ENCODE measurements around the gene ASTN2.

ASTN2 gene

DNA sequence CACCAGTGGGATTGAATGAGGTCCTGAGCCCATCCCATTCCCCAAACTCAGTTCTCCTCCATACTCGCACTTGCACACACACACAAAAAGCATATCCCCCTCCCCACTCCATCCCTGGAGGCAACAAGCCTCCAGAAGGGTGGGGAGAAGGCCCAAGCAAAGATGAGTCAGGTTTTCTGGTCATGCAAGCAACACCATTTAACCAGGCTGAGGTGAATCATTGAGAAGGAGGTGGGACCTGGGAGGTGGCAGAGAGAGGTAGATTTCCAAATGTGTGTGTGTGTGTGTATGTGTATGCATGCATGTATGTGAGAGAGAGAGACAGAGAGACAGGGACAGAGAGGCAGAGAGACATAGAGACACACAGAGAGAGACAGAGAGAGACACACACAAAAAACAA lies 913.0 kb downstream of the ASTN2 start:
- CTCF ChIA-PET: no interaction called here
- POLR2A ChIA-PET: no interaction called here
- TF ChIP-seq, protein P1, sequence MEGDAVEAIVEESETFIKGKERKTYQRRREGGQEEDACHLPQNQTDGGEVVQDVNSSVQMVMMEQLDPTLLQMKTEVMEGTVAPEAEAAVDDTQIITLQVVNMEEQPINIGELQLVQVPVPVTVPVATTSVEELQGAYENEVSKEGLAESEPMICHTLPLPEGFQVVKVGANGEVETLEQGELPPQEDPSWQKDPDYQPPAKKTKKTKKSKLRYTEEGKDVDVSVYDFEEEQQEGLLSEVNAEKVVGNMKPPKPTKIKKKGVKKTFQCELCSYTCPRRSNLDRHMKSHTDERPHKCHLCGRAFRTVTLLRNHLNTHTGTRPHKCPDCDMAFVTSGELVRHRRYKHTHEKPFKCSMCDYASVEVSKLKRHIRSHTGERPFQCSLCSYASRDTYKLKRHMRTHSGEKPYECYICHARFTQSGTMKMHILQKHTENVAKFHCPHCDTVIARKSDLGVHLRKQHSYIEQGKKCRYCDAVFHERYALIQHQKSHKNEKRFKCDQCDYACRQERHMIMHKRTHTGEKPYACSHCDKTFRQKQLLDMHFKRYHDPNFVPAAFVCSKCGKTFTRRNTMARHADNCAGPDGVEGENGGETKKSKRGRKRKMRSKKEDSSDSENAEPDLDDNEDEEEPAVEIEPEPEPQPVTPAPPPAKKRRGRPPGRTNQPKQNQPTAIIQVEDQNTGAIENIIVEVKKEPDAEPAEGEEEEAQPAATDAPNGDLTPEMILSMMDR (IDR thresholded peaks at IDR 0.05; ENCODE audit: control extremely low read depth, extremely low read depth, low read depth, missing control alignments): no peak
- no peak for DNase-seq (ENCODE audit: extremely low spot score)

DNA sequence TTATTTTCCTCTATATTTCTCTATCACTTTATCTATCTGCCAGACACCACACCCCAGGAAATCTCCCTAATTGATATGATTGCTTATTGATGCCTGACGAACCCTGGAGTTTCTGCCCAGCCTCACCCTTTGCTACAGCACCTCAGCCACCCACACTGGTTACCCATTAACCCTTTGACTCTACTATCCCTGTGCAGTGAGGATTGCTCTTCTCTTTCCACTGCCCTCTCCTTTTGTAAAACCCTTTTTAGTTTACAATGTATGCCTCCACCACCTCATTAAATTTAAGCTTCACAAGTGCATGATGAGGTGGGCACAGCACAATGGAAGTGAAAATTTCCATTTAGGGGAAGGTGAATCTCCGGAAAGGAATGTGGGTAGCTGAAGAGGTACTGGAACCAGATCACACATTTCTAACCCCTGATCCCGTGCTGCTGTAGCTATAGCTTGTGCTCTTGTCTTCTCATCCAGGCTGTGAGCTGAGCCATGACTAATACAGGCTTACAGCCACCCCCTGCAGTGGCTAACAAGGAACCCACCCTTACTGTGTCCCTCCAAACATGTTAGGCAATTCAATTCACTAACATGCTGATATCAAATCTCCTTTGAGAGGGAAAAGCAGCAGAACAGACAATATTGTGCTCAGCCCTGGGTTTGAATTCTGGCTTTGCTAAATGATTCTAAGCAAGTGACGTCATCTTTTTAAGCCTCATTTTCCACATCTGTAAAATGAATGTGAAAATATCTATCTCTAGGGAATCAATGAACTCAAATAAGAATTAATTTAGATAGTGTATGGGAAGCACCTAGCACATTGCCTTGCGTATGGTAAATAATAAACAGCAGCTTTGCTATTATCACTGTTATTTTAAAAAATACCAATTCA lies 914.6 kb downstream of the ASTN2 start:
- CTCF ChIA-PET: no interaction called here
- no peak for DNase-seq (ENCODE audit: extremely low spot score)
- POLR2A ChIA-PET: no interaction called here
- TF ChIP-seq, protein P1 (IDR thresholded peaks at IDR 0.05; ENCODE audit: control extremely low read depth, extremely low read depth, low read depth, missing control alignments): no peak

DNA sequence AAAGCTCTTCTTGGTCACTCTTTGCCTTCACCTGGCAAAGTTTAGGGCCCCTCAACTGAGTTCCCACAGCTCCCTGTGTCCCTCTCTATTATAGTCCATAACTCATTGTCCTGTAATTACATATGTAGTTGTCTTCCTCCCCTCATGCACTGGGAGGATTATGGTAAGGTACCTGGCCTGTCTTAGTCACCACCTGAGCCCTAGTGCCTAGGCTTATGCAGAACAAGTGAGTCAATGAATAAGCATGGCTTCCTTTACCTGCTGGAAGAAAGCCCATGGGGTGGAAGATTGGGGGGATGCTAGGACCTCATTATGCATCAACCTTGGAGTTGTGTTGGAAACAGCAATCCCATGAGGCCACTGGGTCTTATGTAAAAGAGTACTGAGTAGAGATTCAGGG lies 915.4 kb downstream of the ASTN2 start:
- ChIA-PET POLR2A (no interaction called here), CTCF (interaction anchor here (1.2 to 1.4 kb wide), 2 partner anchors 31 to 148 kb away, joined by 3 read pairs; no protein-coding TSS in a partner anchor)
- TF ChIP-seq, protein P1 (IDR thresholded peaks at IDR 0.05; ENCODE audit: control extremely low read depth, extremely low read depth, low read depth, missing control alignments): no peak
- no peak for DNase-seq (ENCODE audit: extremely low spot score)

DNA sequence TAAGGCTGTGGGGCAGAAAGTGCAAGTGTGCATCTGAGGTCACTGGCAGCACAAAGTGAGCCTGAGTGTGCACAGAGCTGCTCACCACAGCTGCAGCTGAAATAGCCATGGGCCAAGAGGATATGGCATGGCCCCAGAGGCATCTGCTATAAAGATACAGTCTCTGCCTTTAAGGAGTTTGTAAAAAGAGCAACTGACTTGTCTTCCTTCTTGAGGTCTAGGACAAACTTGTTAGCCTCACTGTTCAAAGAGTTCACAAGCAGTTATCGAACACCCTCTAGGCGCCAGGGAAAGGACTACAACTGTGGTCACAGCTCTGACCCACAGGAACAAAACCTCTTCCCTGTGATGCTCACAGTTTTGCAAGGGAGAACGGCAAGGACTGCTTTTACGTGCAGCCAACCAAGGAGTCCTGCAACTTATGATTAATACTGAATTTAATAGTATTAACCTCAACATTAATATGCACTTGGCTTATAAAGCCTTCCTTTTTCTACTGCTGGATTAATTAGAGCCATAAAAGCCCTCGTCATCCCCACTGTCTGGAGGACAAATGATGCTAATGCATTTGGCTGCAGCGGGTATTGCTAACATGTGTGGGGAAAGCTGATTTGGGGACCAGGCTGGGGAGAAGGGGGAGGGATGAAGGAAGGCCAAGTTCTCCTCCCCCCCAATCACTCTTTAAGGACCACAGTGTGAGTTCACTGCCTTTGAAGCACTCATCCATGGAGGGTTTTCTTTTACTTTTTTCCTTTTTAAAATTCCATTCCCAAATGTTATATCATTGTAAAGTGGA lies 917.6 kb downstream of the ASTN2 start:
- no peak for DNase-seq (ENCODE audit: extremely low spot score)
- POLR2A ChIA-PET: no interaction called here
- TF ChIP-seq, protein P1 (IDR thresholded peaks at IDR 0.05; ENCODE audit: control extremely low read depth, extremely low read depth, low read depth, missing control alignments): no peak
- CTCF ChIA-PET: interaction anchor here (1.1 to 3.8 kb wide), 3 partner anchors 8 to 904 kb away, joined by 3 to 30 read pairs (median 24); no protein-coding TSS in a partner anchor

DNA sequence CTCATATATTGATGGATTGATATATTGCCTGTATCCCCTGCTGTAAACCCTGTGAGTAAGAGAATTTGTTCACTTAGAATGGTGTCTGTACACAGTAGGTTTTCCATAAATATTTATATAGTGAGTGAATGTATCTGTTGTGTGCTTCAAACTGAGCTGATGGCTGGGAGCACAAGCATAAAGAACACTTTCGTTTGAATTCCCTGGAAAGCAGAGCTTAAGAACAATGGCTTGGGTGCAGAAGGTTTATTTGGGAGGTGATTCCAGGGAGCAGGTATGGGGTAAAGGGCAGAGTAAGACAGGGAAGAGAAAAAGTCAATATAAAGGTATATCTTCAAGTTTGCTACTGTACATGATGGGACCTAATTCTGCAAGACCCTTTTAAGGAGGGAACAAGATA lies 918.7 kb downstream of the ASTN2 start:
- CTCF ChIA-PET: interaction anchor here (1.1 to 3.8 kb wide), 6 partner anchors 10 to 903 kb away, joined by 3 to 30 read pairs (median 4); no protein-coding TSS in a partner anchor
- TF ChIP-seq, protein P1 (IDR thresholded peaks at IDR 0.05; ENCODE audit: control extremely low read depth, extremely low read depth, low read depth, missing control alignments): no peak
- no peak for DNase-seq (ENCODE audit: extremely low spot score)
- POLR2A ChIA-PET: no interaction called here

DNA sequence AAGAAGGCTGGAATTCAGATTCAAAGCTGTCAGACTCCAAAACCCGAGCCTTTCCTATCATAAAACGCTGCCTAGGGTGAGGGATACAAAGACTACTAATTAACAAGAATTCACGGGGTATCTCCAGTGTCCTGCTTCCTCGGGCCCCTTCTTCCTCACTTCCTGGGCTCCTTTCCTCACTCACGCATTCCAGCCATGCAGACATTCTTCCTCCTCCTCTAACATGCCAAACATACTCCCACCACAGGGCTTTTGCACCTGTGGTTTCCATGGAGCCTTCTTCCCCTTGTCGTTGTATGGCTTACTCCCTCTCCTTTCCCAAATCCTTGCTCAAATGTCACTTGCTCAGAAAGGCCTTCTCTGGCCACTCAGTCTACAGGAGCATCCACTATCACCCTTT lies 919.1 kb downstream of the ASTN2 start:
- ChIA-PET POLR2A (no interaction called here), CTCF (interaction anchor here (0.6 to 3.8 kb wide), 9 partner anchors 10 to 743 kb away, joined by 3 to 30 read pairs (median 3); no protein-coding TSS in a partner anchor)
- TF ChIP-seq, protein P1 (IDR thresholded peaks at IDR 0.05; ENCODE audit: control extremely low read depth, extremely low read depth, low read depth, missing control alignments): no peak
- DNase-seq (ENCODE audit: extremely low spot score): no peak

Measured in GM10248 (cell line).